Smooth muscle cell (in vitro differentiated cells): ENCODE results near the gene FOXD3. TPM values are rescaled to one million over a fixed set of nuclear protein-coding genes. Genes with fewer than 3 reads are reported as not detected.

ENCODE experiments used
- DNase-seq: peaks from one replicate; lab custom pipeline; 2025; ENCODE audit not compliant: unreplicated experiment; lab: John Stamatoyannopoulos, UW
- H2AFZ ChIP-seq: fragments of 200-600 bp; sonication (generic); 2 replicates; pipeline ENCODE4 v1.6.0; 2016; ENCODE audit warnings: antibody characterized with exemption, low read depth, mild to moderate bottlenecking
- H3F3A ChIP-seq: fragments of 200-600 bp; sonication (generic); 2 replicates; pipeline ENCODE4 v1.6.0; 2017; ENCODE audit warnings: antibody characterized with exemption, low read depth
- H3K27ac ChIP-seq: fragments of 200-600 bp; sonication (generic); 2 replicates; pipeline ENCODE4 v1.5.1; 2016; ENCODE audit warnings: low read depth, mild to moderate bottlenecking
- H3K27me3 ChIP-seq: fragments of 200-600 bp; sonication (generic); 2 replicates; pipeline ENCODE4 v1.6.1; 2016; ENCODE audit warnings: low read depth, mild to moderate bottlenecking
- H3K36me3 ChIP-seq: fragments of 200-600 bp; sonication (generic); 2 replicates; pipeline ENCODE4 v1.5.1; 2016; ENCODE audit warnings: low read depth
- H3K4me1 ChIP-seq: fragments of 200-600 bp; sonication (generic); 2 replicates; pipeline ENCODE4 v1.5.1; 2016; ENCODE audit warnings: low read depth
- H3K4me2 ChIP-seq: fragments of 200-600 bp; sonication (generic); 2 replicates; pipeline ENCODE4 v1.6.0; 2016; ENCODE audit warnings: mild to moderate bottlenecking
- H3K4me3 ChIP-seq: fragments of 200-600 bp; sonication (generic); 2 replicates; pipeline ENCODE4 v1.5.1; 2016; ENCODE audit warnings: mild to moderate bottlenecking
- H3K79me2 ChIP-seq: fragments of 200-600 bp; sonication (generic); 2 replicates; pipeline ENCODE4 v1.6.0; 2016; ENCODE audit warnings: low read depth, mild to moderate bottlenecking
- H3K9ac ChIP-seq: fragments of 200-600 bp; sonication (generic); 2 replicates; pipeline ENCODE4 v1.6.0; 2016; ENCODE audit warnings: low read depth
- H3K9me3 ChIP-seq: fragments of 200-600 bp; sonication (generic); replicated peaks from 2 replicates; pipeline ENCODE4 v1.5.1; 2016; ENCODE audit warnings: low read depth
- H4K20me1 ChIP-seq: fragments of 200-600 bp; sonication (generic); 2 replicates; pipeline ENCODE4 v1.6.0; 2016; ENCODE audit warnings: low read depth
- CTCF ChIP-seq: fragments of 200-600 bp; sonication (generic); IDR thresholded peaks from 2 replicates; pipeline ENCODE4 v1.5.1; 2017; ENCODE audit warnings: borderline replicate concordance, mild to moderate bottlenecking, antibody characterized with exemption; ENCODE audit not compliant: insufficient read depth, poor library complexity, severe bottlenecking
- WGBS: methylation state at CpG from one replicate; pipeline ENCODE4 v1.1.7; 2016; ENCODE audit warnings: low lambda C conversion rate; 5-methylcytosine and 5-hydroxymethylcytosine counted together
- polyA plus RNA-seq: library from polyadenylated mRNA; unstranded; fragments of >200 nt; fragmentation: Nextera tagmentation; extraction: Ambion mirVana; gene quantifications from 2 replicates; pipeline ENCODE4 v1.2.1, GENCODE V29; 2016
- total RNA-seq: library from RNA; depleted of rRNA; stranded (reverse); fragments of >200 nt; gene quantifications from 2 replicates; pipeline ENCODE4 v1.2.3, GENCODE V29; 2014

FOXD3 gene
- total and polyA plus RNA-seq, 2 experiments from 2014 or later: not detected

DNA sequence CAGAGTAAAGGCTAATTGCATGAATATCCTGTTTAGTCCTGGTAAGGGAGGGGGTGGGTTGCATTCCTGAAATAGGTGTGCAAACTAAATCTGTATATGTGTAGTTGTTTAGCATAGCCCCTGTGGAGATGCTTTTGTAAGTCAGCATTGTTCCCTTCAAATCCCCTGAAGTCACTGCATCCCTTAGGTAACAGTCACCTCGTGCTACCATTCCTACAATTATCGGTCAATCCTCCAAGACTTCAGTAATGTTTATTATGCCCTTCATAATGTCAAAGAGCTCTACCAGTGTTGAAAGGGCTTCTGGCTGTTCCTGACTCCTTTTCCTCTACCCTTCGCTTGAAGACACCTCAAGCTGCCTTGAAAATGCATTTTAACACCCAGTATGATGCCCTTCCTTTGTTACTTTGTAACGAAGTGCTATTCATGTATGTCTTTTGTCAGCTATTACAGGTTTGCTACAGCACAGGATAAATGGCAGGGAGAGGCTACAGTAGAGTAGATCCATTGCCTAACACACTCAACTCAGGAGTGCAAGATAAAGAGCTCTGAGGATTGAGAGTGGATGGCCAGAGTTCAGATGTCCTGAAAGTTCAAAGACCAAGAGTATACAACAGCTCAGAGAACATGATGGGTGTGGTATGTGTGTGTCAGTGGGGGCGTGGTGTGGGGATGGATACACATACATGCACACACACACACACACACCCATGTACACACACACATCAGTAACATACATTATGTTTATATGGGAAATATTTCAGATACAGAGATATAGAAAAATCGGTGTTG is 27.4 kb upstream of the FOXD3 start:
- no peak for DNase-seq
- H3K36me3 ChIP-seq: no peaks in the 10 kb centered on the region

DNA sequence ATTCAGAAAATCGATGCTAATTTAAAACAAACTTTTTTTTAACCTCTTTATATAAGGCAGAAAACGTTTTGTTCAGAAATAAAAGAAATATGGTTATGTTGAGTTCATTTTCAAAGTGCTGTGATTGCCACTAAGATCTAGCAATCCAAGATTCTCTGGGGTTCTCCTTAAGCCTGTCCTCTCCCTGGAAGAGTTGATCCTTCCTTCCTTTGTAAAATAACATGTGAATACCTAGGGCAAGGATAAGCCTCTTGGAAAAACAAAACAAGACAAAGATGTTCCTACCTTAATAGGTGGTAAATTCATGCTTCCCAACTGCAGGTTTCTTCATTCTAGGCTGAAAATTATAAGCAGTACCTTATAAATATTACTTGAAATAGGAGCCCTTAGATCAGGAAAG is 18.0 kb upstream of the FOXD3 start:
- no peaks in the 10 kb centered on the region for H3K9me3 ChIP-seq
- H3K27ac ChIP-seq: no peak overlapping the region
- no peak for TF ChIP-seq CTCF
- H3K4me3 ChIP-seq: no peak overlapping the region
- H3K27me3 ChIP-seq: peaks cover 28% of the 10 kb centered on the region
- H2AFZ ChIP-seq: no peak overlapping the region
- no peak overlapping the region for H3K9ac ChIP-seq
- H3K36me3 ChIP-seq: no peaks in the 10 kb centered on the region
- H3K4me1 ChIP-seq: no peaks in the 10 kb centered on the region
- H3F3A ChIP-seq: no peaks in the 10 kb centered on the region
- H3K79me2 ChIP-seq: no peaks in the 10 kb centered on the region
- H4K20me1 ChIP-seq: no peaks in the 10 kb centered on the region
- H3K4me2 ChIP-seq: no peak overlapping the region
- no peak for DNase-seq
- WGBS: 50% methylated on average over 2 of the region's 2 CpGs

More for the DNA sequence above, 27.4 kb upstream of the FOXD3 start:
- no peaks in the 10 kb centered on the region for H4K20me1 ChIP-seq
- 27% methylated on average over 6 of the region's 6 CpGs for WGBS
- H3K9me3 ChIP-seq: no peaks in the 10 kb centered on the region
- H3F3A ChIP-seq: no peaks in the 10 kb centered on the region
- peaks cover 3% of the 10 kb centered on the region for H3K4me1 ChIP-seq
- H3K9ac ChIP-seq: no peak overlapping the region
- H3K27me3 ChIP-seq: peaks cover 3% of the 10 kb centered on the region
- H3K4me3 ChIP-seq: no peak overlapping the region
- no peak overlapping the region for H2AFZ ChIP-seq
- H3K4me2 ChIP-seq: no peak overlapping the region
- H3K79me2 ChIP-seq: no peaks in the 10 kb centered on the region
- no peak overlapping the region for H3K27ac ChIP-seq
- no peak for TF ChIP-seq CTCF

DNA sequence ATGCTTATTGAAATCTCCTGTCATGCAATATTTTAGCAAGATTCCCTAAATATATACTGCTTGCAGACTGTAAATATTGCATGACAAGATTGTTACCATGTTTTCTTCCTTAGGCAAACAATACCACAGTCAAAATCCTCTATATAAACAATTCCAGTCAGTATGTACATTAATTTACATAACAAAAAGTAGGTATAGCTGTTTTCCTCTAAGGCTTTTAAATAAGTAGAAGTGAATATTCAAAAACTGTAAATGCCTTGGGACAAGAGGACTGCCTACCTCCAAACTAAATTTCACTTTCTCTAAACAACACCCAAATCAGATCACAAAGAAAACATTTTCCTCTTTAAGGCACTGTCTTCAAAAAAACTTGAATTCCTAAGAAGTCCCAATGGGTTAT is 17.3 kb upstream of the FOXD3 start:
- H3K4me1 ChIP-seq: no peaks in the 10 kb centered on the region
- no peak overlapping the region for H3K27ac ChIP-seq
- TF ChIP-seq CTCF: no peak
- no peaks in the 10 kb centered on the region for H4K20me1 ChIP-seq
- no peaks in the 10 kb centered on the region for H3F3A ChIP-seq
- no peak overlapping the region for H3K4me3 ChIP-seq
- no peak overlapping the region for H3K9ac ChIP-seq
- H2AFZ ChIP-seq: no peak overlapping the region
- H3K27me3 ChIP-seq: peaks cover 28% of the 10 kb centered on the region
- no peaks in the 10 kb centered on the region for H3K79me2 ChIP-seq
- H3K4me2 ChIP-seq: no peak overlapping the region
- no peak for DNase-seq
- no peaks in the 10 kb centered on the region for H3K36me3 ChIP-seq
- no peaks in the 10 kb centered on the region for H3K9me3 ChIP-seq
